HG03025 (cell line): ENCODE results near the gene JRKL.

Experiments
- ATAC-seq: cut with Tn5 transposase; IDR thresholded peaks from one replicate; pipeline ENCODE4 v1.9.1; 2021; ENCODE audit warnings: mild to moderate bottlenecking, moderate library complexity; ENCODE audit not compliant: unreplicated experiment, low FRiP score

Gene JRKL

GRCh38 chr11:96389720-96390487 is at the start of gene JRKL, which contains the start of gene CCDC82:
TSS of gene JRKL (plus strand) at chr11:96390013. CDS start at chr11:96390650, 637 bp downstream.
TSS of gene CCDC82 (minus strand) at chr11:96389912. CDS start at chr11:96384747, 5,165 bp downstream.
- peak; percentile 91 for ATAC-seq

- ATAC-seq, result no peak
These were observed 49.3 kb upstream of the JRKL start for GRCh38 chr11:96340555-96340885.

- no peak for ATAC-seq
These were observed 48.4 kb upstream of the JRKL start for GRCh38 chr11:96341211-96342013.

GRCh38 chr11:96342014-96342960 is 47.5 kb upstream of the JRKL start:
- ATAC-seq, result no peak

GRCh38 chr11:96342961-96343711 is 46.7 kb upstream of the JRKL start, which contains the start of gene MAML2:
TSS of gene MAML2 (minus strand) at chr11:96343195. CDS start at chr11:96341895, 1,300 bp downstream.
- peak; percentile 73 for ATAC-seq

GRCh38 chr11:96356848-96357247 is 33.0 kb upstream of the JRKL start:
- ATAC-seq, result no peak

- ATAC-seq, result no peak
These were observed 32.0 kb upstream of the JRKL start for GRCh38 chr11:96357794-96358193.

- ATAC-seq, result no peak
These were observed 31.5 kb upstream of the JRKL start for GRCh38 chr11:96358321-96358720.

- no peak for ATAC-seq
These were observed 28.0 kb upstream of the JRKL start for GRCh38 chr11:96361778-96362177.

GRCh38 chr11:96365493-96365892 is 24.3 kb upstream of the JRKL start:
- ATAC-seq, result no peak

- ATAC-seq, result no peak
These were observed 23.8 kb upstream of the JRKL start for GRCh38 chr11:96366024-96366423.

- ATAC-seq, result no peak
These were observed 22.5 kb upstream of the JRKL start for GRCh38 chr11:96367342-96367741.

- no peak for ATAC-seq
These were observed 16.0 kb upstream of the JRKL start for GRCh38 chr11:96373826-96374225.

GRCh38 chr11:96376796-96377195 is 13.0 kb upstream of the JRKL start:
- no peak for ATAC-seq

GRCh38 chr11:96384156-96384555 is 5.7 kb upstream of the JRKL start:
- ATAC-seq, result no peak

- ATAC-seq, result no peak
These were observed 4.6 kb upstream of the JRKL start for GRCh38 chr11:96385187-96385586.

- ATAC-seq, result peak; percentile 55
These were observed 708 bp upstream of the JRKL start for GRCh38 chr11:96388891-96389719.

GRCh38 chr11:96390488-96390792 is 627 bp downstream of the JRKL start:
- ATAC-seq, result no peak

GRCh38 chr11:96391698-96392307 is 2.0 kb downstream of the JRKL start:
- no peak for ATAC-seq
